GM12878 (cell line): ENCODE data around the gene CCDC172. TPM values are rescaled to one million over a fixed set of nuclear protein-coding genes. Genes with fewer than 3 reads are reported as not detected.
A peak's percentile ranks its signal among the peaks of the same experiment; 100 is the strongest.

Experiments
- ATAC-seq: fragments of 200-7000 bp; cut with Tn5 transposase; 3 replicates; pipeline ENCODE4 v1.9.1; 2020; ENCODE audit warnings: mild to moderate bottlenecking, moderate library complexity
- BruUV-seq: library from RNA; stranded (reverse); fragments of 400-500 nt; replicated peaks from 2 replicates; lab custom pipeline; 2021; lab: Mats Ljungman, UMichigan
- CTCF ChIA-PET: fragments of 300-600 bp; sonication (Branson Sonifier 250); formaldehyde crosslinking; extraction: SDS; loops from one replicate; lab custom pipeline; 2021; ENCODE audit warnings: inconsistent platforms; lab: Yijun Ruan, JAX
- POLR2A ChIA-PET: fragments of 350-600 bp; formaldehyde crosslinking; extraction: SDS; loops from one replicate; lab custom pipeline; 2021; ENCODE audit warnings: inconsistent platforms; lab: Charles Lee
- RAD21 ChIA-PET: fragments of 300-600 bp; sonication (Branson Sonifier 250); formaldehyde crosslinking; loops from one replicate; lab custom pipeline; 2023; ENCODE audit warnings: antibody characterized with exemption; ENCODE audit not compliant: unreplicated experiment; lab: Charles Lee
- SMC1A ChIA-PET: fragments of 300-600 bp; sonication (Branson Sonifier 250); formaldehyde crosslinking; loops from one replicate; lab custom pipeline; 2023; ENCODE audit not compliant: unreplicated experiment, uncharacterized antibody; lab: Charles Lee
- DNase-seq: peaks from one replicate; pipeline ENCODE4 v3.0.0-alpha.2; 2011; ENCODE audit warnings: low read depth, low spot score
- FAIRE-seq: peaks from 3 replicates; lab custom pipeline; 2011; peaks lifted over from hg19 to GRCh38; lab: Jason Lieb, UNC
- H2AFZ ChIP-seq: 2 replicates; pipeline ENCODE4 v1.6.0; 2011; ENCODE audit warnings: low read depth, low read length, control low read depth; ENCODE audit not compliant: control insufficient read depth
- H3K27ac ChIP-seq: 2 replicates; pipeline ENCODE4 v1.5.1; 2011; ENCODE audit warnings: control low read depth; ENCODE audit not compliant: control insufficient read depth, insufficient read depth
- H3K27me3 ChIP-seq, 2 experiments: replicated peaks in 1 of 2; 2 replicates each; pipeline versions ENCODE4 v1.6.0 to v1.6.1; 2011; ENCODE audit warnings: low read length in 1 of 2; ENCODE audit not compliant: control insufficient read depth in 2 of 2, insufficient read depth in 2 of 2
- H3K36me3 ChIP-seq, 2 experiments: 2 replicates each; pipeline ENCODE4 v1.5.1; 2011; ENCODE audit warnings: low read length in 1 of 2; ENCODE audit not compliant: control insufficient read depth in 2 of 2, insufficient read depth in 2 of 2
- H3K4me1 ChIP-seq: 2 replicates; pipeline ENCODE4 v1.6.1; 2011; ENCODE audit warnings: mild to moderate bottlenecking, low read length, moderate library complexity, mixed read lengths; ENCODE audit not compliant: control insufficient read depth, insufficient read depth
- H3K4me2 ChIP-seq: 2 replicates; pipeline ENCODE4 v1.6.0; 2011; ENCODE audit warnings: control low read depth; ENCODE audit not compliant: control insufficient read depth, insufficient read depth
- H3K4me3 ChIP-seq: fragments of 200-600 bp; sonication (generic); 2 replicates; pipeline ENCODE4 v1.5.1; 2016
- H3K79me2 ChIP-seq: 2 replicates; pipeline ENCODE4 v1.6.0; 2011; ENCODE audit warnings: low read length; ENCODE audit not compliant: control insufficient read depth, insufficient read depth
- H3K9ac ChIP-seq: 2 replicates; pipeline ENCODE4 v1.8.0; 2011; ENCODE audit warnings: low read length, control low read depth, mixed read lengths; ENCODE audit not compliant: control insufficient read depth, insufficient read depth
- H3K9me3 ChIP-seq: replicated peaks from 3 replicates; pipeline ENCODE4 v1.5.1; 2011; ENCODE audit warnings: mild to moderate bottlenecking, low read length; ENCODE audit not compliant: control insufficient read depth, insufficient read depth
- H4K20me1 ChIP-seq: 2 replicates; pipeline ENCODE4 v1.6.0; 2011; ENCODE audit not compliant: control insufficient read depth, insufficient read depth
- BHLHE40 ChIP-seq, 2 experiments: fragments of 450-650 bp in 1 of 2; IDR thresholded peaks; 2 replicates each; pipeline ENCODE4 v1.6.1; 2011 to 2017; ENCODE audit warnings: low read depth in 2 of 2, borderline replicate concordance in 1 of 2, improper control_type of control experiment in 1 of 2, low read length in 1 of 2, mild to moderate bottlenecking in 1 of 2
- ETV6 ChIP-seq, 2 experiments: fragments of 450-650 bp in 1 of 2; IDR thresholded peaks in 1 of 2; conservative IDR thresholded peaks in 1 of 2; 2 replicates each; pipeline ENCODE4 v1.6.1; 2014; ENCODE audit warnings: antibody characterized with exemption in 1 of 2, borderline replicate concordance in 1 of 2, low read depth in 1 of 2, mild to moderate bottlenecking in 1 of 2, moderate library complexity in 1 of 2
- EZH2 ChIP-seq: IDR thresholded peaks from 2 replicates; pipeline ENCODE4 v1.6.1; 2012; ENCODE audit warnings: low read depth, mild to moderate bottlenecking, control low read depth, inconsistent platforms, low read length, borderline replicate concordance; ENCODE audit not compliant: control insufficient read depth
- FOS ChIP-seq: IDR thresholded peaks from 3 replicates; pipeline ENCODE4 v1.6.1; 2011; ENCODE audit warnings: borderline replicate concordance; ENCODE audit not compliant: insufficient read length; ENCODE audit errors: extremely low read depth
- FOXK2 ChIP-seq: fragments of 450-650 bp; IDR thresholded peaks from 2 replicates; pipeline ENCODE4 v1.6.1; 2017; ENCODE audit warnings: mild to moderate bottlenecking, moderate library complexity
- JUND ChIP-seq: IDR thresholded peaks from 2 replicates; pipeline ENCODE4 v1.6.1; 2012; ENCODE audit warnings: low read depth, mild to moderate bottlenecking, low read length, improper control_type of control experiment, moderate library complexity
- NR2C2 ChIP-seq: IDR thresholded peaks from 2 replicates; pipeline ENCODE4 v1.6.1; 2011; ENCODE audit warnings: borderline replicate concordance, low read depth; ENCODE audit not compliant: control insufficient read depth, insufficient read length
- SIN3A ChIP-seq: IDR thresholded peaks from 2 replicates; pipeline ENCODE4 v1.6.1; 2012; ENCODE audit warnings: low read depth, low read length, improper control_type of control experiment
- SRF ChIP-seq, 2 experiments: IDR thresholded peaks; 2 replicates each; pipeline ENCODE4 v1.6.1; 2011; ENCODE audit warnings: low read depth in 2 of 2, low read length in 2 of 2, mild to moderate bottlenecking in 1 of 2, moderate library complexity in 1 of 2
- STAT3 ChIP-seq: IDR thresholded peaks from 2 replicates; pipeline ENCODE4 v1.6.1; 2011; ENCODE audit warnings: low read depth, low read length, improper control_type of control experiment
- SUZ12 ChIP-seq: fragments of 200-600 bp; sonication (generic); IDR thresholded peaks from one replicate; pipeline ENCODE4 v1.6.1; 2018; ENCODE audit warnings: antibody characterized with exemption, mild to moderate bottlenecking; ENCODE audit not compliant: unreplicated experiment
- TARDBP ChIP-seq: IDR thresholded peaks from 2 replicates; pipeline ENCODE4 v1.6.1; 2016; ENCODE audit warnings: borderline replicate concordance
- WGBS: methylation state at CpG from one replicate; pipeline ENCODE4 v1.1.6; 2016; ENCODE audit warnings: low lambda C conversion rate; ENCODE audit not compliant: insufficient replicate concordance, insufficient coverage; ENCODE audit errors: missing lambda C conversion rate; 5-methylcytosine and 5-hydroxymethylcytosine counted together
- in situ Hi-C: fragments of 300-500 bp; cut with MboI; formaldehyde crosslinking; loops from 9 replicates; pipeline ENCODE4 v1.14.3; 2018; ENCODE audit warnings: mixed read lengths
- intact Hi-C: fragments of 100-400 bp; cut with micrococcal nuclease; formaldehyde crosslinking; loops from one replicate; pipeline ENCODE4 v1.14.2; 2022; ENCODE audit not compliant: unreplicated experiment
- polyA plus RNA-seq, 11 experiments: library from polyadenylated mRNA; depleted of rRNA in 4 of 11; unstranded in 6 of 11; stranded (reverse) in 5 of 11; fragments of >200 nt; fragmentation: Nextera tagmentation in 4 of 11; fragmentation: Illumina TruSeq in 1 of 11; extraction: Ambion mirVana in 4 of 11; extraction: Trizol in 1 of 11; gene quantifications; 1 replicate in 1 of 11; 2 replicates in 10 of 11; pipeline versions ENCODE4 v1.2.1 to v1.2.3, GENCODE V29; 2011 to 2016; ENCODE audit warnings: inconsistent platforms in 2 of 11, missing spikeins in 2 of 11, low read depth in 1 of 11
- total RNA-seq, 4 experiments: library from RNA; depleted of rRNA in 3 of 4; stranded (reverse); fragments of >200 nt in 3 of 4; fragmentation: Illumina TruSeq in 1 of 4; extraction: Trizol in 1 of 4; gene quantifications; 2 replicates each; pipeline versions ENCODE4 v1.2.1 to v1.2.3, GENCODE V29; 2013 to 2021
- TF ChIP-seq, protein P1 (sequence below): IDR thresholded peaks from 2 replicates; pipeline ENCODE4 v1.6.1; 2011; ENCODE audit warnings: borderline replicate concordance, low read depth, mild to moderate bottlenecking, moderate library complexity, low read length; ENCODE audit not compliant: insufficient read depth, poor library complexity, severe bottlenecking
- TF ChIP-seq, protein P2 (sequence below): fragments of 450-650 bp; IDR thresholded peaks from 2 replicates; pipeline ENCODE4 v1.6.1; 2014; ENCODE audit warnings: mild to moderate bottlenecking

Gene CCDC172
- total and polyA plus RNA-seq, 10 of the 15 experiments (the other 5 are each of a cell fraction or from before 2014, with no cell fraction given), result not detected

DNA sequence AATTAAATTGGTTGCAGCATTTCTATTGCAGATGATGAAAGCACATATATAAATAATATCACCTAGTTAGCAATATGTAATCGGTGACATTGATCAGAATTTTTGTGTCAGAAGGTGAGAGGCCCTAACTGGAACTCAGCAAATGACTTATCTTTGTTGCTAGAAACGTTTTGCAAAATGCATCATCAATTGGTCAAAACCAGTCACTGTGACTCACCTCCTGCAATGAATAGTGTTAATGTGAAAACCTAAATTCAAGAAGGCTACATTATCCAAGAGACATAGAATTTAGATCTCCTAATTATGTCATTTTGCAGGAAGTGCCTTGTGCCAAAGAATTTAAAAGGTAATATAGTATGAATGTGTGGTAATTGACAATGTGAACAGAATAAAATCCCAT is 93.6 kb downstream of the CCDC172 start:
- H3K79me2 ChIP-seq, result no peaks in the 10 kb centered on the region
- no TSS peak for BruUV-seq
- WGBS, result 0% methylated on average over 2 of the region's 2 CpGs
- no peak overlapping the region for H3K4me3 ChIP-seq
- no peak overlapping the region for H2AFZ ChIP-seq
- in situ Hi-C loops, result no loop called here
- TF ChIP-seq, protein P1, sequence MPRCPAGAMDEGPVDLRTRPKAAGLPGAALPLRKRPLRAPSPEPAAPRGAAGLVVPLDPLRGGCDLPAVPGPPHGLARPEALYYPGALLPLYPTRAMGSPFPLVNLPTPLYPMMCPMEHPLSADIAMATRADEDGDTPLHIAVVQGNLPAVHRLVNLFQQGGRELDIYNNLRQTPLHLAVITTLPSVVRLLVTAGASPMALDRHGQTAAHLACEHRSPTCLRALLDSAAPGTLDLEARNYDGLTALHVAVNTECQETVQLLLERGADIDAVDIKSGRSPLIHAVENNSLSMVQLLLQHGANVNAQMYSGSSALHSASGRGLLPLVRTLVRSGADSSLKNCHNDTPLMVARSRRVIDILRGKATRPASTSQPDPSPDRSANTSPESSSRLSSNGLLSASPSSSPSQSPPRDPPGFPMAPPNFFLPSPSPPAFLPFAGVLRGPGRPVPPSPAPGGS, result peak; percentile 56
- no peak for TF ChIP-seq BHLHE40 (IDR thresholded peaks at IDR 0.05; ENCODE audit: borderline replicate concordance in 1 of 2, low read depth in 2 of 2, low read length in 1 of 2)
- ATAC-seq (no peak), FAIRE-seq (no peak), DNase-seq (no peak)
- H3K4me2 ChIP-seq, result no peak overlapping the region
- no peak overlapping the region for H3K9ac ChIP-seq
- H3K4me1 ChIP-seq, result no peaks in the 10 kb centered on the region
- POLR2A ChIA-PET, result no interaction called here
- intact Hi-C loops, result no loop called here
- H4K20me1 ChIP-seq, result no peaks in the 10 kb centered on the region
- RAD21 ChIA-PET, result no interaction called here
- SMC1A ChIA-PET, result no interaction called here
- H3K27me3 ChIP-seq, result no peaks in the 10 kb centered on the region
- no peaks in the 10 kb centered on the region for H3K9me3 ChIP-seq
- CTCF ChIA-PET, result no interaction called here
- no peak overlapping the region for H3K27ac ChIP-seq
- H3K36me3 ChIP-seq, result no peaks in the 10 kb centered on the region

DNA sequence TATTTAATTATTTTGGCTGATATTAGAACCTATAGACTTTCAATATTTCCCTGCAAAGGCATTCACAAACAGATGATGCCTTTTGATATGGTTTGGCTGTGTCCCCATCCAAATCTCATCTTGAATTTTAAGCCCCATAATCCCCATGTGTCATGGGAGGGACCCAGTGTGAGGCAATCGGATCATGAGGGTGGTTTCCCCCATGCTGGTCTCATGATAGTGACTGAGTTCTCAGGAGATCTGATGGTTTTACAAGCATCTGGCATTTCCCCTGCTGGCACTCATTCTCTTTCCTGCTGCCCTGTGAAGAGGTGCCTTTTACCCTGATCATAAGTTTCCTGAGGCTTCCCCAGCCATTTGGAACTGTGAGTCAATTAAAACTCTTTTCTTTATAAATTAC is 94.1 kb downstream of the CCDC172 start:
- Histone ChIP-seq H3K27ac (no peak overlapping the region), H4K20me1 (no peaks in the 10 kb centered on the region), H3K9ac (no peak overlapping the region), H3K4me3 (no peak overlapping the region), H3K9me3 (no peaks in the 10 kb centered on the region), H3K27me3 (no peaks in the 10 kb centered on the region), H3K4me2 (no peak overlapping the region), H3K4me1 (no peaks in the 10 kb centered on the region), H2AFZ (no peak overlapping the region), H3K79me2 (no peaks in the 10 kb centered on the region), H3K36me3 (no peaks in the 10 kb centered on the region)
- ChIA-PET SMC1A (no interaction called here), RAD21 (no interaction called here), CTCF (no interaction called here), POLR2A (no interaction called here)
- WGBS, result 0% methylated on average over 1 of the region's 1 CpG
- ATAC-seq (no peak), DNase-seq (no peak), FAIRE-seq (no peak)
- BruUV-seq, result no TSS peak
- in situ Hi-C loops (no loop called here), intact Hi-C loops (no loop called here)
- no peak for TF ChIP-seq SIN3A
- TF ChIP-seq TARDBP, result no peak
- TF ChIP-seq ETV6 (conservative IDR thresholded peaks at IDR 0.05 in 1 of 2, IDR thresholded peaks at IDR 0.05 in 1 of 2; ENCODE audit: borderline replicate concordance in 1 of 2, low read depth in 1 of 2), result no peak
- TF ChIP-seq FOS, result no peak
- TF ChIP-seq JUND, result no peak
- TF ChIP-seq, protein P2, sequence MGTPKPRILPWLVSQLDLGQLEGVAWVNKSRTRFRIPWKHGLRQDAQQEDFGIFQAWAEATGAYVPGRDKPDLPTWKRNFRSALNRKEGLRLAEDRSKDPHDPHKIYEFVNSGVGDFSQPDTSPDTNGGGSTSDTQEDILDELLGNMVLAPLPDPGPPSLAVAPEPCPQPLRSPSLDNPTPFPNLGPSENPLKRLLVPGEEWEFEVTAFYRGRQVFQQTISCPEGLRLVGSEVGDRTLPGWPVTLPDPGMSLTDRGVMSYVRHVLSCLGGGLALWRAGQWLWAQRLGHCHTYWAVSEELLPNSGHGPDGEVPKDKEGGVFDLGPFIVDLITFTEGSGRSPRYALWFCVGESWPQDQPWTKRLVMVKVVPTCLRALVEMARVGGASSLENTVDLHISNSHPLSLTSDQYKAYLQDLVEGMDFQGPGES, result no peak
- TF ChIP-seq NR2C2, result no peak
- TF ChIP-seq SUZ12, result no peak
- TF ChIP-seq STAT3, result no peak
- TF ChIP-seq EZH2, result no peak
- no peak for TF ChIP-seq SRF (IDR thresholded peaks at IDR 0.05; ENCODE audit: low read depth in 2 of 2, low read length in 2 of 2)
- no peak for TF ChIP-seq FOXK2
